ENCODE data around the gene PPIC. TPM values are rescaled to one million over a fixed set of nuclear protein-coding genes. Genes with fewer than 3 reads are reported as not detected.

The PPIC gene
- total RNA-seq, 1 experiment from 2014 or later, result 45.8 TPM

- no peaks in the 10 kb centered on the region for H3K36me3 ChIP-seq (ENCODE audit: control insufficient read depth, insufficient read depth, low read length)
- ATAC-seq (no peak; the same call in 1 of the 2 replicates), DNase-seq (ENCODE audit: low read depth, low spot score) (no peak)
- in situ Hi-C loops (cut with HindIII; ENCODE audit: low pct_unique_long_range_greater_than_20kb, low sequenced_read_pairs), result no loop called here
- peaks cover 24% of the 10 kb centered on the region for H3K27me3 ChIP-seq (ENCODE audit: control insufficient read depth, insufficient read depth, low read length)
- no peak overlapping the region for H3K27ac ChIP-seq (ENCODE audit: low read length)
- ChIA-PET CTCF (no interaction called here), POLR2A (no interaction called here)
- no peaks in the 10 kb centered on the region for H3K9me3 ChIP-seq (ENCODE audit: control insufficient read depth, insufficient read depth, low read depth, low read length)
- intact Hi-C loops (cut with micrococcal nuclease; ENCODE audit: unreplicated experiment), result no loop called here
- H3K4me3 ChIP-seq (ENCODE audit: low read depth in 2 of 2, low read length in 2 of 2), result no peak overlapping the region
- H3K4me1 ChIP-seq (ENCODE audit: control insufficient read depth, insufficient read depth, low read length), result no peaks in the 10 kb centered on the region
- BruUV-seq (replicated peaks), result no TSS peak
- TF ChIP-seq SIN3A (IDR thresholded peaks at IDR 0.05; ENCODE audit: borderline replicate concordance, insufficient read depth, low read depth, low read length) (no peak), POLR2AphosphoS5 (IDR thresholded peaks at IDR 0.05; ENCODE audit: low read depth, low read length) (no peak), TCF7L2 (IDR thresholded peaks at IDR 0.05; ENCODE audit: low read depth, low read length) (no peak), CTCF (IDR thresholded peaks at IDR 0.05) (no peak), REST (IDR thresholded peaks at IDR 0.05; ENCODE audit: insufficient read depth in 1 of 2, low read depth in 2 of 2, low read length in 1 of 2) (no peak)
Observed at GRCh38 chr5:123080215-123080614, 43.7 kb upstream of the PPIC start.

DNA sequence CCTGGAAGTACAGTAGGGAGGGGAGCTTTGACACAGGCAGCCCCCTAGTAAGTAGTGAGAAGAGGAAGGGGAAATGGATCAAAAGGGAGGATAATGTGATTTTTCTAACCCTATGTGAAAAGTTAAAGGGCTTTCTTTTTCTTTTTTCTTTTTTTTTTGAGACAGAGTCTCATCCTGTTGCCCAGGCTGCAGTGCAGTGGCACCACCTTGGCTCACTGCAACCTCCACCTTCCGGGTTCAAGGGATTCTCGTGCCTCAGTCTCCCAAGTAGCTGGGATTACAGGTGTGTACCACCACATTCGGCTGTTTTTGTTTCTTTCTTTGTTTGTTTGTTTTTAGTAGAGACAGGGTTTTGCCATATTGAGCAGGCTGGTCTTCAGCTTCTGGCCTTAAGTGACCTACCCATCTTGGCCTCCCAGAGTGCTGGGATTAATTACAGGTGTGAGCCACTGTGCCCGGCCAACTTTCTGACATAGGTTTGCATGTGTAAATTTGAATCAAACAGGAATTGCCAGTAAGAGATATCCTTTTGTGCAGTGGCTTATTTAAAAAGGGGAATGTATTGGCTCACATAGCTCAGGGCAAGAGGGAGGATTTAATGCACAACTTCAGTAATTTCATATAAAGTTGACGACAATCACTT, 39.1 kb upstream of the PPIC start:
- no TSS peak for BruUV-seq (replicated peaks)
- ChIA-PET POLR2A (no interaction called here), CTCF (no interaction called here)
- in situ Hi-C loops (cut with HindIII; ENCODE audit: low pct_unique_long_range_greater_than_20kb, low sequenced_read_pairs), result no loop called here
- Histone ChIP-seq H3K27me3 (ENCODE audit: control insufficient read depth, insufficient read depth, low read length) (peaks cover 19% of the 10 kb centered on the region), H3K4me3 (ENCODE audit: low read depth in 2 of 2, low read length in 2 of 2) (no peak overlapping the region), H3K36me3 (ENCODE audit: control insufficient read depth, insufficient read depth, low read length) (no peaks in the 10 kb centered on the region), H3K4me1 (ENCODE audit: control insufficient read depth, insufficient read depth, low read length) (no peaks in the 10 kb centered on the region), H3K9me3 (ENCODE audit: control insufficient read depth, insufficient read depth, low read depth, low read length) (no peaks in the 10 kb centered on the region), H3K27ac (ENCODE audit: low read length) (no peak overlapping the region)
- intact Hi-C loops (cut with micrococcal nuclease; ENCODE audit: unreplicated experiment), result no loop called here
- ATAC-seq (no peak), DNase-seq (ENCODE audit: low read depth, low spot score) (no peak)
- TF ChIP-seq TCF7L2 (IDR thresholded peaks at IDR 0.05; ENCODE audit: low read depth, low read length) (no peak), SIN3A (IDR thresholded peaks at IDR 0.05; ENCODE audit: borderline replicate concordance, insufficient read depth, low read depth, low read length) (no peak)

DNA sequence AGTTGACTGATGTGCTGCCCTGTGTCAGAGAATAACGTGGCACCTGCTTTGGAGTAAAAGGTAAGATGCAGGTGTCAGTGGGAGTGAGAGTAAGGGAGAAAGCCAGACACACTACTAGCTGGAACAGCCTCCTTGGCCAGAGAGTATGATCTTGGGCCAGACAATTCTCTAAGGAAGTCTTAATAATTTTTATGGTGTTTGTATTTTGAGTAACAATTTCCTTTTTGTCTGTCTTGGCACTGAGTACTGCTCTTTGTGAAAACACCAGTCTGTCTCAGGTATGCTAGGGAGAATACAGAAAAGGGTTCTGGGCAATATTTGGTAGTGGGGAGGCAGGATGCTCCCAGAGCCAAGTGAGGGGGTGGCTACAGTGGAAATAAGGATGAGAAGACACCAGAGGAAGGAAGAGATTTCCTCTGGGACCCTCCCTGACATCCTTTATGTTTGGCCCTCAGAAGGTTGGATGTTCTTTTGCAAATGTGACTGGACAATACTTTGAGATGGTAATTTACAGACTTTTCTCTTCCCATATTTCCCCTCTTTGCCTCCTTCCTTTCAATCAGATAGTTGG, 31.9 kb upstream of the PPIC start:
- POLR2A ChIA-PET, result no interaction called here
- in situ Hi-C loops (cut with HindIII; ENCODE audit: low pct_unique_long_range_greater_than_20kb, low sequenced_read_pairs), result no loop called here
- H3K9me3 ChIP-seq (ENCODE audit: control insufficient read depth, insufficient read depth, low read depth, low read length), result no peaks in the 10 kb centered on the region

More for the DNA sequence above, 31.9 kb upstream of the PPIC start:
- Histone ChIP-seq H3K36me3 (ENCODE audit: control insufficient read depth, insufficient read depth, low read length) (no peaks in the 10 kb centered on the region), H3K27ac (ENCODE audit: low read length) (no peak overlapping the region), H3K4me3 (ENCODE audit: low read depth in 2 of 2, low read length in 2 of 2) (no peak overlapping the region), H3K4me1 (ENCODE audit: control insufficient read depth, insufficient read depth, low read length) (no peaks in the 10 kb centered on the region), H3K27me3 (ENCODE audit: control insufficient read depth, insufficient read depth, low read length) (peaks cover 9% of the 10 kb centered on the region)
- BruUV-seq (replicated peaks), result no TSS peak
- DNase-seq (ENCODE audit: low read depth, low spot score) (no peak), ATAC-seq (no peak)
- TF ChIP-seq SIN3A (IDR thresholded peaks at IDR 0.05; ENCODE audit: borderline replicate concordance, insufficient read depth, low read depth, low read length), result no peak
- no peak for TF ChIP-seq CTCF (IDR thresholded peaks at IDR 0.05)
- no peak for TF ChIP-seq REST (IDR thresholded peaks at IDR 0.05; ENCODE audit: insufficient read depth in 1 of 2, low read depth in 2 of 2, low read length in 1 of 2)
- TF ChIP-seq POLR2AphosphoS5 (IDR thresholded peaks at IDR 0.05; ENCODE audit: low read depth, low read length), result no peak
- CTCF ChIA-PET, result no interaction called here
- intact Hi-C loops (cut with micrococcal nuclease; ENCODE audit: unreplicated experiment), result no loop called here

All from Panc1 (cell line).